H1 (cell line): Measurements from ENCODE around the gene TUT7. TPM values are rescaled to one million over a fixed set of nuclear protein-coding genes. Genes with fewer than 3 reads are reported as not detected.

Source experiments
- CTCF ChIA-PET: fragments of 300-600 bp; sonication (Branson Sonifier 250); formaldehyde crosslinking; loops from one replicate; lab custom pipeline; 2021; ENCODE audit not compliant: partially characterized antibody; lab: Charles Lee
- POLR2A ChIA-PET: fragments of 300-600 bp; sonication (Branson Sonifier 250); formaldehyde crosslinking; loops from one replicate; lab custom pipeline; 2021; ENCODE audit warnings: inconsistent platforms; ENCODE audit not compliant: partially characterized antibody; lab: Charles Lee
- DNase-seq, 2 experiments: peaks; one replicate each; pipeline versions ENCODE4 v3.0.0 to v3.0.0-alpha.2; 2010 to 2022; ENCODE audit warnings: low spot score in 2 of 2, low read depth in 1 of 2, mixed read lengths in 1 of 2
- FAIRE-seq: peaks from 2 replicates; lab custom pipeline; 2011; peaks lifted over from hg19 to GRCh38; lab: Jason Lieb, UNC
- H2AFZ ChIP-seq: 2 replicates; pipeline ENCODE4 v1.8.1; 2012; ENCODE audit warnings: low read length, inconsistent platforms
- H2AK5ac ChIP-seq: 2 replicates; pipeline ENCODE4 v1.6.1; 2013; ENCODE audit warnings: low read depth, low read length
- H2BK120ac ChIP-seq: replicated peaks from 2 replicates; pipeline ENCODE3; 2013; ENCODE audit warnings: low read depth, low read length, inconsistent platforms
- H2BK12ac ChIP-seq: 2 replicates; pipeline ENCODE4 v1.6.1; 2013; ENCODE audit warnings: low read depth, low read length
- H2BK15ac ChIP-seq: 2 replicates; pipeline ENCODE4 v1.6.1; 2013; ENCODE audit warnings: low read length
- H2BK20ac ChIP-seq: 2 replicates; pipeline ENCODE4 v1.6.1; 2013; ENCODE audit warnings: low read length
- H2BK5ac ChIP-seq: 2 replicates; pipeline ENCODE4 v1.6.1; 2013; ENCODE audit warnings: low read depth, low read length
- H3K14ac ChIP-seq: 2 replicates; pipeline ENCODE4 v1.6.1; 2013; ENCODE audit warnings: inconsistent platforms; ENCODE audit not compliant: insufficient read length
- H3K18ac ChIP-seq: 2 replicates; pipeline ENCODE4 v1.6.1; 2013; ENCODE audit warnings: low read length; ENCODE audit errors: extremely low read depth
- H3K23ac ChIP-seq: 2 replicates; pipeline ENCODE4 v1.6.1; 2013; ENCODE audit warnings: inconsistent platforms; ENCODE audit not compliant: insufficient read length
- H3K23me2 ChIP-seq: 2 replicates; pipeline ENCODE4 v1.6.1; 2013; ENCODE audit warnings: low read depth, low read length
- H3K27ac ChIP-seq: 2 replicates; pipeline ENCODE4 v1.6.1; 2011; ENCODE audit warnings: low read depth, low read length, inconsistent platforms
- H3K27me3 ChIP-seq, 4 experiments: replicated peaks in 1 of 4; 1 replicate in 1 of 4; 2 replicates in 3 of 4; pipeline versions ENCODE4 v1.6.1 to v1.8.1; 2011 to 2013; ENCODE audit warnings: low read length in 3 of 4, mild to moderate bottlenecking in 3 of 4, inconsistent platforms in 2 of 4, mixed read lengths in 2 of 4, moderate library complexity in 1 of 4; ENCODE audit not compliant: control insufficient read depth in 3 of 4, insufficient read depth in 3 of 4; ENCODE audit errors: extremely low read depth in 1 of 4
- H3K36me3 ChIP-seq, 4 experiments: 2 replicates each; pipeline versions ENCODE4 v1.6.1 to v1.8.1; 2011 to 2013; ENCODE audit warnings: mild to moderate bottlenecking in 4 of 4, low read length in 3 of 4, moderate library complexity in 2 of 4, control low read depth in 1 of 4, inconsistent platforms in 1 of 4; ENCODE audit not compliant: insufficient read depth in 4 of 4, control insufficient read depth in 2 of 4
- H3K4ac ChIP-seq: replicated peaks from 2 replicates; pipeline ENCODE3; 2013; ENCODE audit warnings: low read length, low read depth, mixed read lengths, inconsistent platforms; ENCODE audit not compliant: insufficient read length
- H3K4me1 ChIP-seq, 4 experiments: replicated peaks in 1 of 4; 1 replicate in 1 of 4; 2 replicates in 3 of 4; pipeline versions ENCODE4 v1.6.1 to v1.8.1; 2011 to 2013; ENCODE audit warnings: low read length in 3 of 4, inconsistent platforms in 2 of 4, mixed read lengths in 1 of 4; ENCODE audit not compliant: insufficient read depth in 4 of 4, control insufficient read depth in 3 of 4
- H3K4me2 ChIP-seq, 2 experiments: 2 replicates each; pipeline versions ENCODE4 v1.6.1 to v1.8.1; 2011 to 2013; ENCODE audit warnings: low read depth in 2 of 2, low read length in 2 of 2, control low read depth in 1 of 2, inconsistent platforms in 1 of 2, mild to moderate bottlenecking in 1 of 2; ENCODE audit not compliant: insufficient read depth in 1 of 2
- H3K4me3 ChIP-seq, 4 experiments: fragments of 200-600, 300-600 bp in 1 of 4; sonication (generic), shearing (Covaris generic), sonication (Bioruptor Twin) in 1 of 4; 2 replicates each; pipeline versions ENCODE4 v1.5.1 to v1.8.1; 2011 to 2016; ENCODE audit warnings: low read length in 4 of 4, low read depth in 3 of 4, control low read depth in 2 of 4, inconsistent platforms in 2 of 4, mild to moderate bottlenecking in 2 of 4, mixed read lengths in 1 of 4, moderate library complexity in 1 of 4; ENCODE audit not compliant: insufficient read depth in 2 of 4; ENCODE audit errors: extremely low read depth in 1 of 4
- H3K56ac ChIP-seq: replicated peaks from 2 replicates; pipeline ENCODE3; 2013; ENCODE audit warnings: low read depth, mild to moderate bottlenecking, mixed read lengths, low read length, inconsistent platforms; ENCODE audit not compliant: insufficient read length
- H3K79me1 ChIP-seq: 2 replicates; pipeline ENCODE4 v1.6.1; 2013; ENCODE audit warnings: low read depth, low read length, control low read depth
- H3K79me2 ChIP-seq, 2 experiments: 2 replicates each; pipeline versions ENCODE4 v1.6.1 to v1.8.1; 2012 to 2013; ENCODE audit warnings: low read length in 2 of 2, mild to moderate bottlenecking in 2 of 2, inconsistent platforms in 1 of 2; ENCODE audit not compliant: insufficient read depth in 2 of 2, control insufficient read depth in 1 of 2
- H3K9ac ChIP-seq, 4 experiments: replicated peaks in 1 of 4; 1 replicate in 1 of 4; 2 replicates in 3 of 4; pipeline versions ENCODE4 v1.6.1 to v1.8.1; 2011 to 2013; ENCODE audit warnings: low read depth in 3 of 4, low read length in 3 of 4, control low read depth in 2 of 4, mild to moderate bottlenecking in 2 of 4, moderate library complexity in 2 of 4, inconsistent platforms in 1 of 4; ENCODE audit errors: extremely low read depth in 1 of 4
- H3K9me3 ChIP-seq, 2 experiments: 2 replicates each; pipeline versions ENCODE4 v1.6.1 to v1.8.1; 2012 to 2013; ENCODE audit warnings: mild to moderate bottlenecking in 2 of 2, moderate library complexity in 2 of 2, control low read depth in 1 of 2, inconsistent platforms in 1 of 2, low read depth in 1 of 2, low read length in 1 of 2, mixed read lengths in 1 of 2; ENCODE audit not compliant: insufficient read depth in 2 of 2
- H4K20me1 ChIP-seq, 2 experiments: replicated peaks in 1 of 2; 2 replicates each; pipeline versions ENCODE3 to v1.8.1; 2011 to 2013; ENCODE audit warnings: inconsistent platforms in 2 of 2, low read length in 2 of 2, mild to moderate bottlenecking in 1 of 2; ENCODE audit not compliant: insufficient read depth in 2 of 2, control insufficient read depth in 1 of 2
- H4K5ac ChIP-seq: 2 replicates; pipeline ENCODE4 v1.6.1; 2013; ENCODE audit warnings: low read length, low read depth, mixed read lengths, inconsistent platforms; ENCODE audit not compliant: insufficient read length
- H4K8ac ChIP-seq: 2 replicates; pipeline ENCODE4 v1.8.0; 2013; ENCODE audit warnings: mild to moderate bottlenecking, moderate library complexity, low read length, inconsistent platforms; ENCODE audit not compliant: insufficient read depth; ENCODE audit errors: extremely low read depth
- H4K91ac ChIP-seq: replicated peaks from 2 replicates; pipeline ENCODE3; 2013; ENCODE audit warnings: low read length, mixed read lengths, inconsistent platforms; ENCODE audit not compliant: insufficient read length
- BACH1 ChIP-seq: IDR thresholded peaks from 2 replicates; pipeline ENCODE4 v1.6.1; 2012; ENCODE audit warnings: low read length, improper control_type of control experiment
- CHD1 ChIP-seq: IDR thresholded peaks from 2 replicates; pipeline ENCODE4 v1.6.1; 2012; ENCODE audit warnings: low read depth, low read length, improper control_type of control experiment
- JUN ChIP-seq: IDR thresholded peaks from 2 replicates; pipeline ENCODE4 v1.6.1; 2011; ENCODE audit warnings: low read depth, mild to moderate bottlenecking, improper control_type of control experiment, low read length
- TEAD4 ChIP-seq: IDR thresholded peaks from 2 replicates; pipeline ENCODE4 v1.6.1; 2012; ENCODE audit warnings: low read depth, low read length, inconsistent platforms, mixed read lengths
- WGBS, 2 experiments: shearing (Covaris generic) in 1 of 2; methylation state at CpG; one replicate each; pipeline versions ENCODE4 v1.1.6 to v1.1.7; 2013 to 2015; ENCODE audit warnings: low lambda C conversion rate in 2 of 2, mixed read lengths in 2 of 2, inconsistent platforms in 1 of 2, low coverage in 1 of 2, missing lambda C conversion rate in 1 of 2; ENCODE audit not compliant: insufficient replicate concordance in 2 of 2, insufficient coverage in 1 of 2, insufficient read length in 1 of 2; ENCODE audit errors: extremely low coverage in 1 of 2, missing lambda C conversion rate in 1 of 2; 5-methylcytosine and 5-hydroxymethylcytosine counted together
- polyA plus RNA-seq, 7 experiments: library from polyadenylated mRNA; depleted of rRNA in 3 of 7; stranded (reverse) in 5 of 7; unstranded in 2 of 7; fragments of >200 nt in 5 of 7; fragments of 200-250 nt in 2 of 7; gene quantifications; 1 replicate in 5 of 7; 2 replicates in 1 of 7; 4 replicates in 1 of 7; pipeline versions ENCODE4 v1.2.1 to v1.2.3, GENCODE V29; 2011 to 2013; ENCODE audit warnings: missing spikeins in 2 of 7, mixed read lengths in 2 of 7
- total RNA-seq: library from RNA; stranded (reverse); fragmentation: NEBNext Ultra II Directional; extraction: Animal tissue kit (Norgen Biotek cat#: 25700); gene quantifications from 2 replicates; pipeline ENCODE4 v1.2.1, GENCODE V29; 2021

The TUT7 gene
- total and polyA plus RNA-seq, 2 of the 8 experiments (the other 6 are each of a cell fraction or from before 2014, with no cell fraction given) = 4.8 to 19.3 TPM

DNA sequence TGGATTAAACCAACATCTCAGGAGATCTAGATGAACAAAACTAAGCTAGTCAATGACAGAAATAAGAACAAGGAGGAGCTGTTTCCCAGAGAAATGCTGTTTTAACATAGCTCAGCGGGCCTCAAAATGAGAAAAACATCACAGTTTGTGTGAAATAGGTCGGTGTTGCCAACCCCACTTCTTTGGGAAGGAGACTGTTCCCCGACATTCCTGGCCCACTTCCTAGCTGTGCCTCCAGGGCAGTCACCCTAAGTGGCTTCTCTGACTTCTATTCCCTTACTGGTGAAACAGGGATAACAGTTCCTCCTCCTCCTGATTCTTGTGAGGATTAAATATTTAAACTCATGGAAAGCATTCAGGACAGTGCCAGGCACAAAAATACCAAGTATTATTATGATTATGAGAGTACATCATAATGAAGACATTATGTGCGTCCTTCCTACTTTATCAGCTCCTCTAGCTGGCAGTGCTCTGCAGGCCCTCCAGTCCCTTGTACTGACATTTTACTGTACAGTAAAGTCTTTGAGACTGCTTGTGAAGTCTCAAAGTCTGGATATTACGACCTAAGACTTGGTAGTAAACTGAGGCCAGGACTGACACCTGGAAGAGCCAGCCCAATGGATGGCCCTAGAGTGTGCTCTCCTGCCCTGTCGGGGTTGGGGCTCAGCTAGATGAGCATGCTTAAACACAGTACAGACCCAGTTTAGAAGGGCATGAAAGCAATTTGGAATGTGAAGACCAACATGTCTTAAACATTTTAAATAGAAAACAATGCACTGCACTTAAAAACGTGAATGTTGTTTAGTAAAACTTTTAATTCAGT lies 79.2 kb downstream of the TUT7 start:
- Histone ChIP-seq H3K79me1 (peaks cover 9% of the 10 kb centered on the region), H2BK20ac (no peak overlapping the region), H3K23me2 (no peaks in the 10 kb centered on the region), H2BK12ac (no peak overlapping the region), H4K8ac (no peak overlapping the region), H4K20me1 (peaks cover 1 to 9% of the 10 kb centered on the region in 2 experiments), H3K18ac (no peak overlapping the region), H2BK120ac (no peak overlapping the region), H3K4me1 (peaks cover 0 to 4% (median 2%) of the 10 kb centered on the region in 4 experiments; a peak in 2 of 7 replicates), H4K5ac (no peak overlapping the region), H3K27ac (no peak overlapping the region), H3K9me3 (no peaks in the 10 kb centered on the region; a peak in 1 of 4 replicates), H3K27me3 (no peaks in the 10 kb centered on the region), H2BK5ac (no peak overlapping the region), H3K56ac (no peak overlapping the region), H3K14ac (no peak overlapping the region), H4K91ac (no peak overlapping the region), H3K4ac (no peak overlapping the region), H2AFZ (no peak overlapping the region), H3K79me2 (peaks cover 6 to 57% of the 10 kb centered on the region in 2 experiments), H2AK5ac (no peak overlapping the region), H3K9ac (no peak overlapping the region), H3K4me3 (no peak overlapping the region), H3K4me2 (no peak overlapping the region), H2BK15ac (no peak overlapping the region), H3K23ac (no peak overlapping the region), H3K36me3 (peaks cover 5 to 43% (median 22%) of the 10 kb centered on the region in 4 experiments; a peak in 7 of 8 replicates)
- CTCF ChIA-PET = interaction anchor here (0.6 to 3.2 kb wide), 20 partner anchors 8 to 246 kb away, joined by 3 to 21 read pairs (median 4); partner anchors contain the start of gene C9orf153
- POLR2A ChIA-PET = interaction anchor here (0.9 kb wide), 1 partner anchor 332 kb away, joined by 3 read pairs; no protein-coding TSS in a partner anchor
- WGBS, 2 experiments = 93% methylated on average over 7 of the region's 7 CpGs; no CpG with 5 or more reads in 1 of the 2 experiments
- no peak for FAIRE-seq
- no peak for DNase-seq
- TF ChIP-seq CHD1 (no peak), BACH1 (no peak), TEAD4 (peak; percentile 70; the same call in 1 of the 2 replicates), JUN (no peak)
